NT2/D1 (cell line): ENCODE data around the gene ROR2.
"Not testable (repeated sequence)": the region's sequence is repeated elsewhere in the genome, so short reads cannot be mapped to it uniquely, and the experiment has no call there.

ENCODE experiments used
- DNase-seq: peaks from one replicate; pipeline ENCODE4 v3.0.0-alpha.2; 2011; ENCODE audit warnings: low read depth, low spot score
- H3K27me3 ChIP-seq: 2 replicates; pipeline ENCODE4 v1.6.0; 2011; ENCODE audit warnings: mild to moderate bottlenecking; ENCODE audit not compliant: insufficient read length, insufficient read depth
- H3K36me3 ChIP-seq: 2 replicates; pipeline ENCODE4 v1.6.1; 2011; ENCODE audit warnings: mild to moderate bottlenecking, low read length, mixed read lengths; ENCODE audit not compliant: insufficient read depth, insufficient read length
- H3K4me1 ChIP-seq: 2 replicates; pipeline ENCODE4 v1.5.1; 2011; ENCODE audit not compliant: insufficient read depth, insufficient read length
- H3K4me3 ChIP-seq: 2 replicates; pipeline ENCODE4 v1.5.1; 2011; ENCODE audit warnings: low read depth; ENCODE audit not compliant: insufficient read length
- H3K9ac ChIP-seq: 2 replicates; pipeline ENCODE4 v1.6.0; 2011; ENCODE audit warnings: low read depth; ENCODE audit not compliant: insufficient read length
- H3K9me3 ChIP-seq: 2 replicates; pipeline ENCODE4 v1.5.1; 2011; ENCODE audit warnings: mild to moderate bottlenecking, low read length; ENCODE audit not compliant: insufficient read depth
- SUZ12 ChIP-seq: IDR thresholded peaks from 2 replicates; pipeline ENCODE4 v1.6.1; 2011; ENCODE audit not compliant: insufficient read length, insufficient read depth; ENCODE audit errors: extremely low read depth
- YY1 ChIP-seq: IDR thresholded peaks from 2 replicates; pipeline ENCODE4 v1.6.1; 2011; ENCODE audit not compliant: insufficient read length, insufficient read depth
- ZNF274 ChIP-seq: IDR thresholded peaks from 2 replicates; pipeline ENCODE4 v1.6.1; 2011; ENCODE audit warnings: mild to moderate bottlenecking, low read depth, low read length

Gene ROR2

GRCh38 chr9:91795598-91796241 is 154.3 kb downstream of the ROR2 start:
- H3K9me3 ChIP-seq = no peaks in the 10 kb centered on the region
- H3K27me3 ChIP-seq = no peaks in the 10 kb centered on the region
- H3K4me3 ChIP-seq = no peak overlapping the region
- no peaks in the 10 kb centered on the region for H3K36me3 ChIP-seq
- H3K4me1 ChIP-seq = peaks cover 9% of the 10 kb centered on the region
- no peak for DNase-seq
- H3K9ac ChIP-seq = no peak overlapping the region
- no peak for TF ChIP-seq YY1
- no peak for TF ChIP-seq SUZ12
- no peak for TF ChIP-seq ZNF274

DNA sequence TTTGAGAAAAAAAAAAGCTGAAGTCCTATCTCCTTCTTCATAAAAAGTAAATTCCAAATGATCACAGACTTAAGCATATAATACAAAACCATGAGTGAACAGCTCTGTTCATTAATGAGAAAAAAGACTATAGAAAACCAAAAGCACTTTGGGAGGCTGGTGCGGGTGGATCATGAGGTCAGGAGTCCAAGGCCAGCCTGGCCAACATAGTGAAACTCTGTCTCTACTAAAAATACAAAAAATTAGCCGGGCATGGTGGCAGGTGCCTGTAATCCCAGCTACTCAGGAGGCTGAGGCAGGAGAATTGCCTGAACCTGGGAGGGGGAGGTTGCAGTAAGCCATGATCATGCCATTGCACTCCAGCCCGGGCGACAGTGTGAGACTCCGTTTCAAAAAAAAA is 156.7 kb downstream of the ROR2 start:
- not testable (repeated sequence) for H3K9ac ChIP-seq, H3K27me3 ChIP-seq, H3K4me3 ChIP-seq, DNase-seq, H3K36me3 ChIP-seq, H3K9me3 ChIP-seq, H3K4me1 ChIP-seq

DNA sequence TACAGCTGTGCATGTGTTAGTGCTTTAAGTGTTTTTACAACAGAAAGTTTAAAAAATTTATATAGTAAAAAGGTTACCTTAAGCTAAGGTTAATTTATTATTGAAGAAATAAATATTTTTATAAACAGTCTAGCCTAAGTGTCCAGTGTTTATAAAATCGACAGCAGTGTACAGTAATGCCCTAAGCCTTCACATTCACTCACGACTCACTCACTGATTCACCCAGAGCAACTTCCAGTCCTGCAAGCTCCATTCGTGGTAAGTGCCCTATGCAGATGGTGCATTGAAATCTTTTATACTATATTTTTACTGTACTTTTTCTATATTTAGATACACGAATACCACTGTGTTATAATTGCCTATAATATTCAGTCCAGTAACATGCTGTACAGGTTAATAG is 159.1 kb downstream of the ROR2 start:
- Histone ChIP-seq H3K9ac (no peak overlapping the region), H3K27me3 (no peaks in the 10 kb centered on the region), H3K4me3 (no peak overlapping the region), H3K9me3 (no peaks in the 10 kb centered on the region), H3K4me1 (no peaks in the 10 kb centered on the region), H3K36me3 (no peaks in the 10 kb centered on the region)
- TF ChIP-seq ZNF274 (no peak), SUZ12 (no peak), YY1 (no peak)
- no peak for DNase-seq

DNA sequence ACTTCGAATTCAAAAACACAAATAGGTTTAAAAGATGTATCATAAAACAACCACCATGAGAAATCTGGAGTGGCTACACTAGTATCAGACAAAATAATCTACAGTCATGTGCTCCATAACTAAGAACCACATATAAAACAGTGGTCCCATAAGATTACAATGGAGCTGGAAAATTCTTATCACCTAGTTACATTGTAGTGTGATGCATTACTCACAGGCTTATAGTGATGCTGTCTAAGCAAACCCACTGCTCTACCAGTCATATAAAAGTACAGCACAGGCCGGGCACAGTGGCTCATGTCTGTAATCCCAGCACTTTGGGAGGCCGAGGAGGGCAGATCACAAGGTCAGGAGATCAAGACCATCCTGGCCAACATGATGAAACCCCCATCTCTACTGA is 160.1 kb downstream of the ROR2 start:
- H3K27me3 ChIP-seq = no peaks in the 10 kb centered on the region
- TF ChIP-seq SUZ12 (no peak), ZNF274 (no peak), YY1 (no peak)
- no peak overlapping the region for H3K9ac ChIP-seq
- no peak overlapping the region for H3K4me3 ChIP-seq
- no peaks in the 10 kb centered on the region for H3K36me3 ChIP-seq
- H3K4me1 ChIP-seq = no peaks in the 10 kb centered on the region
- DNase-seq = no peak
- no peaks in the 10 kb centered on the region for H3K9me3 ChIP-seq

- no peak overlapping the region for H3K4me3 ChIP-seq
- TF ChIP-seq YY1 (no peak), SUZ12 (no peak), ZNF274 (no peak)
Observed at GRCh38 chr9:91787931-91788330, 162.1 kb downstream of the ROR2 start.

DNA sequence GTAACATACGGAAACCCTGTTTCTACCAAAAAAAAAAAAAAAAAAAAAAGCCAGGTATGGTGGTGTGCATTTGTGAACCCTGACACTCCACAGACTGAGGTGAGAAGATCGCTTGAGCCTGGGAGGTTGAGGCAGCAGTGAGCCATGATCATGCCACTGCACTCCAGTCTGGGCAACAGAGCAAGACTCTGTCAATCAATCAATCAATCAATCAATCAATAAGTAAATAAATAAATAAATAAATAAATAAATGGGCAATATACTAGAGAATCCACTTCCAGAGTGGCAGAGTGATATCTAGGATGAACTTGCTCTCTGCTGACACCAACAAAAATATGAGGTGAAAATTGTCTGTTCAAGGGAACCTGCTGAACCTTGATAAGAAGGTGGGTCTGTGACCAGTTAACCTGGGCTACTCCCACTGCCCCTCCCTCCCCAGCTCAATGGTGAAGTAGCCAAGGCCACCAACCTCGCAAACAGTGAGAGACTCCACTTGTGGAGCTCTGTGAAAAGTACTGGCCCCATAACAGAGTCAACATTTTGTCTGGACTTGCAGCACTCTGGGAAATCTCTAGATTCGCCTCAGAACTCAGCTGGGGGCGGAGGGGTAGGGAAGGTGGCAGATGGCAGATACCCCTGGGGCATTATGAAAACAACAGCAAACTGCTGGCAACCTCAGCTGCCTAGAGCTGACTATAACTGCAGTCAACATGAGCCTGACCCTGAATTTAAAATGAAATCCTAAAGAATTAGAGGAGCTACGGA is 163.7 kb downstream of the ROR2 start:
- peaks cover 6% of the 10 kb centered on the region; the same call in 1 of the 2 replicates for H3K9me3 ChIP-seq
- no peaks in the 10 kb centered on the region for H3K27me3 ChIP-seq
- H3K9ac ChIP-seq = no peak overlapping the region
- peaks cover 4% of the 10 kb centered on the region for H3K4me1 ChIP-seq
- no peak overlapping the region for H3K4me3 ChIP-seq
- TF ChIP-seq SUZ12 (no peak), YY1 (no peak), ZNF274 (no peak)
- no peaks in the 10 kb centered on the region for H3K36me3 ChIP-seq
- DNase-seq = no peak

More at GRCh38 chr9:91787931-91788330, 162.1 kb downstream of the ROR2 start:
- H3K27me3 ChIP-seq = no peaks in the 10 kb centered on the region
- no peak for DNase-seq
- H3K4me1 ChIP-seq = peaks cover 2% of the 10 kb centered on the region
- no peak overlapping the region for H3K9ac ChIP-seq
- H3K36me3 ChIP-seq = no peaks in the 10 kb centered on the region
- H3K9me3 ChIP-seq = peaks cover 5% of the 10 kb centered on the region; the same call in 1 of the 2 replicates

- Histone ChIP-seq H3K36me3 (no peaks in the 10 kb centered on the region), H3K9me3 (peaks cover 6% of the 10 kb centered on the region; the same call in 1 of the 2 replicates), H3K4me3 (no peak overlapping the region), H3K9ac (no peak overlapping the region), H3K27me3 (no peaks in the 10 kb centered on the region), H3K4me1 (peaks cover 4% of the 10 kb centered on the region)
- TF ChIP-seq ZNF274 = no peak
- no peak for TF ChIP-seq YY1
- no peak for TF ChIP-seq SUZ12
- DNase-seq = no peak
Observed at GRCh38 chr9:91785447-91785842, 164.6 kb downstream of the ROR2 start.
